ENCODE measurements around the gene ZCCHC24.

- TF ChIP-seq CTCF (IDR thresholded peaks at IDR 0.05) (no peak), POLR2A (IDR thresholded peaks at IDR 0.05) (no peak)
These were observed 89.9 kb downstream of the ZCCHC24 start for GRCh38 chr10:79355420-79356017.

Data from testis (tissue), 2 donors.